ENCODE results near the gene PIK3CB. TPM values are rescaled to one million over a fixed set of nuclear protein-coding genes. Genes with fewer than 3 reads are reported as not detected.

The PIK3CB gene
- total RNA-seq, 1 experiment from 2014 or later, result 35.6 TPM

GRCh38 chr3:138825336-138825735 is 9.4 kb downstream of the PIK3CB start:
- Mint-ChIP-seq H3K36me3 (ENCODE audit: insufficient read depth in 1 of 3, low read depth in 3 of 3) (peaks cover 0 to 36% (median 18%) of the 10 kb centered on the region in 3 experiments; a peak in 6 of 7 replicates), H3K4me1 (peaks cover 18 to 30% of the 10 kb centered on the region in 2 experiments), H3K27me3 (ENCODE audit: low read depth) (no peaks in the 10 kb centered on the region), H3K27ac (peak overlapping the region in 2 of 3 experiments; percentile 73 to 99; a peak in 2 of 7 replicates), H3K9me3 (no peaks in the 10 kb centered on the region), H3K4me3 (no peak overlapping the region)
- no peak for TF ChIP-seq CTCF (conservative IDR thresholded peaks at IDR 0.05)
- Histone ChIP-seq H2BK5ac (ENCODE audit: insufficient read length, low read length) (no peak overlapping the region), H3K27ac (ENCODE audit: insufficient read length, low read depth, low read length) (no peak overlapping the region), H3K4me2 (ENCODE audit: insufficient read depth, insufficient read length, low read length) (no peak overlapping the region), H3K9ac (ENCODE audit: extremely low read depth, insufficient read length, low read length) (no peak overlapping the region), H3K4me1 (ENCODE audit: insufficient read depth, low read length) (peaks cover 5% of the 10 kb centered on the region; the same call in 1 of the 2 replicates), H4K20me1 (ENCODE audit: control insufficient read depth, insufficient read depth, insufficient read length) (no peaks in the 10 kb centered on the region), H2BK120ac (ENCODE audit: low read depth, low read length, poor library complexity, severe bottlenecking) (no peak overlapping the region), H3K23me2 (ENCODE audit: insufficient read length, low read depth, low read length, poor library complexity, severe bottlenecking) (no peaks in the 10 kb centered on the region), H3K27me3 (ENCODE audit: insufficient read depth, low read length) (no peaks in the 10 kb centered on the region), H3K56ac (ENCODE audit: insufficient read length, low read depth, low read length) (no peak overlapping the region), H3T11ph (ENCODE audit: low read length) (no peak overlapping the region), H2AFZ (ENCODE audit: low read length) (no peak overlapping the region), H3K14ac (ENCODE audit: insufficient read depth, low read length) (no peak overlapping the region), H4K5ac (ENCODE audit: insufficient read length, low read depth, low read length) (no peak overlapping the region), H2AK5ac (ENCODE audit: insufficient read length, low read length) (no peak overlapping the region), H3K18ac (ENCODE audit: insufficient read length, low read depth, low read length) (no peak overlapping the region), H3K79me1 (ENCODE audit: insufficient read depth, low read depth, low read length, poor library complexity, severe bottlenecking) (peaks cover 10% of the 10 kb centered on the region), H3K79me2 (ENCODE audit: insufficient read depth, low read length) (peaks cover 10% of the 10 kb centered on the region; the same call in 1 of the 2 replicates), H2BK20ac (ENCODE audit: low read depth, low read length, poor library complexity, severe bottlenecking) (no peak overlapping the region), H3K4ac (ENCODE audit: low read depth, low read length) (no peak overlapping the region), H4K8ac (replicated peaks; ENCODE audit: insufficient read length, low read depth, low read length) (no peak overlapping the region), H4K91ac (ENCODE audit: insufficient read length, low read depth, low read length) (no peak overlapping the region), H3K9me3 (ENCODE audit: control insufficient read depth, low read depth, low read length) (no peaks in the 10 kb centered on the region), H2BK12ac (ENCODE audit: insufficient read length, low read depth, low read length) (no peak overlapping the region), H2BK15ac (ENCODE audit: low read depth, low read length) (no peak overlapping the region), H3K23ac (ENCODE audit: insufficient read length, low read depth, low read length) (no peak overlapping the region)
- WGBS (ENCODE audit: extremely low coverage, insufficient read length, low lambda C conversion rate), result no CpG with 5 or more reads among the region's 2 CpGs
- no peak for DNase-seq
